Endothelial cell of umbilical vein (primary cell): ENCODE results near the gene CNOT4. TPM values are rescaled to one million over a fixed set of nuclear protein-coding genes. Genes with fewer than 3 reads are reported as not detected.

Source experiments
- BruUV-seq: library from RNA; stranded (reverse); fragments of 400-500 nt; replicated peaks from 2 replicates; lab custom pipeline; 2021; lab: Mats Ljungman, UMichigan
- CTCF ChIA-PET: fragments of 300-600, 350-600 bp; sonication (Branson Sonifier 250); formaldehyde crosslinking; loops from one replicate; lab custom pipeline; 2021; ENCODE audit warnings: antibody characterized with exemption, inconsistent platforms; lab: Charles Lee
- POLR2A ChIA-PET: fragments of 300-600, 350-600 bp; sonication (Branson Sonifier 250); formaldehyde crosslinking; loops from one replicate; lab custom pipeline; 2021; ENCODE audit warnings: antibody characterized with exemption, inconsistent platforms; lab: Charles Lee
- DNase-seq: peaks from one replicate; pipeline ENCODE4 v3.0.0-alpha.2; 2011; ENCODE audit warnings: low read depth, low spot score
- FAIRE-seq: peaks from 2 replicates; lab custom pipeline; 2011; peaks lifted over from hg19 to GRCh38; lab: Jason Lieb, UNC
- H2AFZ ChIP-seq: 2 replicates; pipeline ENCODE4 v1.6.0; 2012; ENCODE audit warnings: low read depth, low read length, control low read depth, inconsistent platforms
- H3K27ac ChIP-seq: 2 replicates; pipeline ENCODE4 v1.5.1; 2011; ENCODE audit warnings: low read depth, mild to moderate bottlenecking, control low read depth, low read length, moderate library complexity; ENCODE audit not compliant: insufficient read depth
- H3K27me3 ChIP-seq, 2 experiments: 2 replicates each; pipeline versions ENCODE4 v1.6.0 to v1.6.1; 2011; ENCODE audit warnings: low read length in 2 of 2, mixed read lengths in 1 of 2; ENCODE audit not compliant: control insufficient read depth in 2 of 2, insufficient read depth in 2 of 2
- H3K36me3 ChIP-seq, 2 experiments: 2 replicates in 1 of 2; 3 replicates in 1 of 2; pipeline ENCODE4 v1.5.1; 2011; ENCODE audit warnings: low read length in 2 of 2, mild to moderate bottlenecking in 1 of 2, moderate library complexity in 1 of 2; ENCODE audit not compliant: control insufficient read depth in 2 of 2, insufficient read depth in 2 of 2; ENCODE audit errors: extremely low read depth in 1 of 2
- H3K4me1 ChIP-seq: 3 replicates; pipeline ENCODE4 v1.5.1; 2011; ENCODE audit warnings: mild to moderate bottlenecking, low read length; ENCODE audit not compliant: control insufficient read depth, insufficient read depth; ENCODE audit errors: extremely low read depth
- H3K4me2 ChIP-seq: 2 replicates; pipeline ENCODE4 v1.6.1; 2011; ENCODE audit warnings: low read length, control low read depth, mixed read lengths; ENCODE audit not compliant: insufficient read depth
- H3K4me3 ChIP-seq, 3 experiments: fragments of 200-600 bp in 1 of 3; sonication (generic), shearing (Covaris generic) in 1 of 3; replicated peaks in 1 of 3; 2 replicates each; pipeline ENCODE4 v1.5.1; 2011 to 2016; ENCODE audit warnings: control low read depth in 3 of 3, low read length in 3 of 3, mild to moderate bottlenecking in 2 of 3, inconsistent platforms in 1 of 3, low read depth in 1 of 3, moderate library complexity in 1 of 3; ENCODE audit not compliant: insufficient read depth in 1 of 3
- H3K79me2 ChIP-seq: 2 replicates; pipeline ENCODE4 v1.6.0; 2012; ENCODE audit warnings: low read length, inconsistent platforms; ENCODE audit not compliant: control insufficient read depth, insufficient read depth
- H3K9ac ChIP-seq: replicated peaks from 2 replicates; pipeline ENCODE3; 2011; ENCODE audit warnings: low read length, control low read depth; ENCODE audit not compliant: insufficient read depth; ENCODE audit errors: extremely low read depth
- H3K9me1 ChIP-seq: replicated peaks from 3 replicates; pipeline ENCODE4 v1.6.0; 2011; ENCODE audit warnings: mild to moderate bottlenecking, low read length; ENCODE audit not compliant: control insufficient read depth, insufficient read depth; ENCODE audit errors: extremely low read depth
- H3K9me3 ChIP-seq: replicated peaks from 2 replicates; pipeline ENCODE4 v1.5.1; 2012; ENCODE audit warnings: low read length, inconsistent platforms; ENCODE audit not compliant: control insufficient read depth, insufficient read depth
- H4K20me1 ChIP-seq: replicated peaks from 2 replicates; pipeline ENCODE3; 2011; ENCODE audit warnings: mild to moderate bottlenecking, low read length; ENCODE audit not compliant: control insufficient read depth, insufficient read depth; ENCODE audit errors: extremely low read depth
- EZH2 ChIP-seq: IDR thresholded peaks from 2 replicates; pipeline ENCODE4 v1.6.1; 2012; ENCODE audit warnings: borderline replicate concordance, low read depth, mild to moderate bottlenecking, moderate library complexity, low read length, inconsistent platforms; ENCODE audit not compliant: severe bottlenecking
- FOS ChIP-seq: IDR thresholded peaks from 2 replicates; pipeline ENCODE4 v1.6.1; 2011; ENCODE audit warnings: mild to moderate bottlenecking, low read length, moderate library complexity, borderline replicate concordance; ENCODE audit not compliant: insufficient read depth
- GATA2 ChIP-seq: IDR thresholded peaks from 2 replicates; pipeline ENCODE4 v1.7.0; 2011; ENCODE audit warnings: low read depth, mild to moderate bottlenecking, moderate library complexity, mixed read lengths, low read length; ENCODE audit not compliant: insufficient read length, insufficient read depth
- JUN ChIP-seq: IDR thresholded peaks from 2 replicates; pipeline ENCODE4 v1.6.1; 2011; ENCODE audit warnings: borderline replicate concordance, low read depth; ENCODE audit not compliant: insufficient read length, insufficient read depth
- MYC ChIP-seq: IDR thresholded peaks from one replicate; pipeline ENCODE4 v1.6.1; 2011; ENCODE audit warnings: mild to moderate bottlenecking, low read depth, low read length
- POLR2A ChIP-seq: IDR thresholded peaks from 2 replicates; pipeline ENCODE4 v1.6.1; 2012; ENCODE audit warnings: low read depth, mild to moderate bottlenecking, control low read depth, low read length
- POLR2AphosphoS5 ChIP-seq: IDR thresholded peaks from 2 replicates; pipeline ENCODE4 v1.6.1; 2012; ENCODE audit warnings: low read depth, mild to moderate bottlenecking, control low read depth, low read length, moderate library complexity; ENCODE audit not compliant: insufficient read depth
- dilution Hi-C: fragments of 300-500 bp; cut with MboI; formaldehyde crosslinking; loops from one replicate; pipeline ENCODE4 v1.15.0; 2019; ENCODE audit warnings: low sequenced_read_pairs; ENCODE audit not compliant: extremely low pct_ligation_motif_present
- intact Hi-C: fragments of 100-400 bp; cut with micrococcal nuclease; formaldehyde crosslinking; loops from one replicate; pipeline ENCODE4 v1.10.0; 2022
- polyA plus RNA-seq, 4 experiments: library from polyadenylated mRNA; depleted of rRNA in 3 of 4; stranded (reverse) in 3 of 4; unstranded in 1 of 4; fragments of >200 nt; gene quantifications; 2 replicates each; pipeline versions ENCODE4 v1.2.1 to v1.2.3, GENCODE V29; 2011 to 2012; ENCODE audit warnings: missing spikeins in 1 of 4
- total RNA-seq: library from RNA; stranded (reverse); gene quantifications from 2 replicates; pipeline ENCODE4 v1.2.3, GENCODE V29; 2021
- TF ChIP-seq, protein P1 (sequence below): IDR thresholded peaks from 2 replicates; pipeline ENCODE4 v1.6.1; 2011; ENCODE audit not compliant: insufficient read depth, insufficient read length
- TF ChIP-seq, protein P2 (sequence below), 2 donors: IDR thresholded peaks; 1 replicate in 1 of 2; 2 replicates in 1 of 2; pipeline ENCODE4 v1.5.1; 2011; ENCODE audit warnings: low read length in 2 of 2, mild to moderate bottlenecking in 2 of 2, moderate library complexity in 2 of 2, control low read depth in 1 of 2, inconsistent platforms in 1 of 2, low read depth in 1 of 2; ENCODE audit not compliant: insufficient read depth in 1 of 2; ENCODE audit errors: extremely low read depth in 1 of 2

The CNOT4 gene
- total and polyA plus RNA-seq, 2 donors (not counting 3 experiments of a cell fraction or from before 2014, with no cell fraction given) = 10.3 to 21.7 TPM

DNA sequence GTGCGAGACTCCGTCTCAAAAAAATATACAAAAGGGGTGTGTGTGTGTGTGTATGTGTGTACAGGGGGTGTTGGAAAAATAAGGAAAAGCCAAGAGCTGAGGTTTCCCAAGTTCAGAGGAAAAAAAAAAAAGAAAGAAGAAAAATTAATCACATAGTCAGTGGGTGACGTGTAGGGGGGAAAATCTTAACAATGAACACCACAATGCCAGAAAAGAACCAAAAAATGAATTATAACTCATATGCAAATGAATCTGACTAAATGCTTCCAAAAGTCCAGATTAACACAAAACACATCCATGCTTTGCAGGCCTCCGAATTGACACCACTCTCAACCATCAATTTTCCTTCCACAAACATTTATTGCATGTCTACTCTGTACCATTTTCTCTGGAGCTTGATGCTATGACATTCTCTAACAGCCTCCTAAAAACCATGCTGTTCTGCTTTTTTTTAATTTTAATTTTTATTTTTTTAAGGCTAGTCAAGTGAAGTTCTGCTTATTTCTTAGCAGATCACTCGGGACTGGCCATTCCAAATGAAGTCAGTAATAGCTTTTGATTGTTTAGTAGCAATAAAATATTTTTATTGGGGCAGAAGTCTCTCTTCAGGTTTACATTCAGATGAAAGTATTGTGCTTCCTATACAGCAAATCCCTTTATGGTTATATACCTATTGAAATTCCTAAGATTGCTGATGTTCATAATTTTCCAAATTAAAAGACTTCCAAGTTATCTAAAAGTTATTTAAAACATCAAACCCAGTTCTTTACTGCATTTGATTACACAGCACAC, 133.8 kb downstream of the CNOT4 start:
- no peak overlapping the region for H2AFZ ChIP-seq
- BruUV-seq = no TSS peak
- no peaks in the 10 kb centered on the region for H4K20me1 ChIP-seq
- H3K27ac ChIP-seq = no peak overlapping the region
- FAIRE-seq (no peak), DNase-seq (no peak)
- no peaks in the 10 kb centered on the region for H3K36me3 ChIP-seq
- no peaks in the 10 kb centered on the region for H3K79me2 ChIP-seq
- TF ChIP-seq EZH2 (no peak), GATA2 (no peak), POLR2A (no peak), POLR2AphosphoS5 (no peak), MYC (no peak), FOS (no peak), JUN (no peak)
- TF ChIP-seq, protein P1, sequence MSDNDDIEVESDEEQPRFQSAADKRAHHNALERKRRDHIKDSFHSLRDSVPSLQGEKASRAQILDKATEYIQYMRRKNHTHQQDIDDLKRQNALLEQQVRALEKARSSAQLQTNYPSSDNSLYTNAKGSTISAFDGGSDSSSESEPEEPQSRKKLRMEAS = no peak
- TF ChIP-seq, protein P2, sequence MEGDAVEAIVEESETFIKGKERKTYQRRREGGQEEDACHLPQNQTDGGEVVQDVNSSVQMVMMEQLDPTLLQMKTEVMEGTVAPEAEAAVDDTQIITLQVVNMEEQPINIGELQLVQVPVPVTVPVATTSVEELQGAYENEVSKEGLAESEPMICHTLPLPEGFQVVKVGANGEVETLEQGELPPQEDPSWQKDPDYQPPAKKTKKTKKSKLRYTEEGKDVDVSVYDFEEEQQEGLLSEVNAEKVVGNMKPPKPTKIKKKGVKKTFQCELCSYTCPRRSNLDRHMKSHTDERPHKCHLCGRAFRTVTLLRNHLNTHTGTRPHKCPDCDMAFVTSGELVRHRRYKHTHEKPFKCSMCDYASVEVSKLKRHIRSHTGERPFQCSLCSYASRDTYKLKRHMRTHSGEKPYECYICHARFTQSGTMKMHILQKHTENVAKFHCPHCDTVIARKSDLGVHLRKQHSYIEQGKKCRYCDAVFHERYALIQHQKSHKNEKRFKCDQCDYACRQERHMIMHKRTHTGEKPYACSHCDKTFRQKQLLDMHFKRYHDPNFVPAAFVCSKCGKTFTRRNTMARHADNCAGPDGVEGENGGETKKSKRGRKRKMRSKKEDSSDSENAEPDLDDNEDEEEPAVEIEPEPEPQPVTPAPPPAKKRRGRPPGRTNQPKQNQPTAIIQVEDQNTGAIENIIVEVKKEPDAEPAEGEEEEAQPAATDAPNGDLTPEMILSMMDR (IDR thresholded peaks at IDR 0.05; ENCODE audit: extremely low read depth in 1 of 2, insufficient read depth in 1 of 2, low read depth in 1 of 2, low read length in 2 of 2) = no peak
- H3K27me3 ChIP-seq = no peaks in the 10 kb centered on the region
- H3K4me1 ChIP-seq = no peaks in the 10 kb centered on the region
- intact Hi-C loops = no loop called here
- H3K9ac ChIP-seq = no peak overlapping the region
- ChIA-PET CTCF (interaction anchor here (1.0 to 1.5 kb wide), 3 partner anchors 12 to 102 kb away, joined by 4 read pairs; no protein-coding TSS in a partner anchor), POLR2A (no interaction called here)
- H3K4me3 ChIP-seq = no peak overlapping the region
- no peaks in the 10 kb centered on the region for H3K9me3 ChIP-seq
- no peak overlapping the region for H3K4me2 ChIP-seq
- dilution Hi-C loops = no loop called here
- H3K9me1 ChIP-seq = no peaks in the 10 kb centered on the region
